ENCODE measurements around the gene ITGA3.

The ITGA3 gene

DNA sequence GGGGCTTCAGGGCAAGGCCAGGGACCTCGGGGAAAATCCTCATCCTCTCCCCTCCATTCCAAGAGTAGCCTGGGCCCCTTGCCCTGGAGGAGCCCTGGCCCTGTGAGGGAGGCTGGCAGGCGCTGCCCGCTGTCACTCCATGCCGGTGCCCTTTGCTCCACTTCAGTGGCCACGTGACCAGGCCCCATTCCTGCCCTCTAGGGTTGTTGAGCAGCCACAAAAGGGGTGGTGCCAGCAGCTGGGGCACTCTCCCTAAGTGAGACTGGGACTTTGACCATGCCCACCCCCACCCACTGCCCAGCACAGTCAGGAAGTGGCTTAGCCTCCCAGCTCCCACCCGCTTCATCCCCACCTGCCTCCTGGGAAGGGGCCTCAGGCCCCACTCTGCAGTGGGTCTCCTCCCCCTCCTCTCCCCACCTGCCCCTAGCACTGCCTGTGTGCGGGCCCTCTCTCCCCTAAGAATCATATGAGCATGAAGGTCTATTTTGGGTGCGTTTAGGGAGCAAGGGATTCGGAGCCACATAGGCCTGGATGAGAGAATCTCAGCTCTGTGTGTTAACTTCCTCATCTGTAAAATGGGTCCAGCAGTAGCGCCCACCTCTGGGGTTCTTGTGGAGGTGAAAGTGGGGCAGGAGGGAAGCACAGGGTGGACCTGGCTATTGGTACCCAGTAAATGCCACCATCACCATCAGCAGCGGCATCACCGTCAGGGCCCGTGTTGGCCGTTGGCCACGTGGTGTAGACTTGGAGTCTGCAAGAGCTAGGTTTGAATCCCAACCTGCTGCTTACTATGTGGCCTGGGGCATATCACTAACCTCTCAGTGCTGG, 46.5 kb downstream of the ITGA3 start:
- peaks cover 21% of the 10 kb centered on the region for H3K79me1 ChIP-seq (replicated peaks; ENCODE audit: low read length, poor library complexity, severe bottlenecking)
- H4K8ac ChIP-seq (ENCODE audit: low read length), result no peak overlapping the region
- H4K91ac ChIP-seq (ENCODE audit: low read length), result no peak overlapping the region
- H3K4me3 ChIP-seq (ENCODE audit: insufficient read depth in 1 of 2, low read depth in 1 of 2, low read length in 2 of 2), result no peak overlapping the region
- peak overlapping the region in 1 of 2 experiments; percentile 45 for H2BK12ac ChIP-seq (ENCODE audit: low read length in 2 of 2)
- H3K27me3 ChIP-seq (ENCODE audit: control insufficient read depth in 1 of 2, insufficient read depth in 1 of 2, low read length in 2 of 2), result no peaks in the 10 kb centered on the region
- H3K4me2 ChIP-seq (ENCODE audit: low read length, poor library complexity, severe bottlenecking), result no peak overlapping the region
- H2AK5ac ChIP-seq (ENCODE audit: low read length, severe bottlenecking), result peak overlapping the region; percentile 14
- H3K14ac ChIP-seq (ENCODE audit: low read length in 2 of 2), result no peak overlapping the region
- peak overlapping the region; percentile 66 for H3K27ac ChIP-seq (ENCODE audit: low read length, poor library complexity, severe bottlenecking)
- peaks cover 37% of the 10 kb centered on the region for H3K4me1 ChIP-seq (ENCODE audit: control insufficient read depth, insufficient read depth, low read depth, low read length)
- no peak overlapping the region for H3K23ac ChIP-seq (ENCODE audit: low read length in 2 of 2)
- H3K9ac ChIP-seq (ENCODE audit: low read length), result peak overlapping the region; percentile 51
- H3K9me3 ChIP-seq (ENCODE audit: control insufficient read depth, low read length), result no peaks in the 10 kb centered on the region
- no peak overlapping the region for H2BK5ac ChIP-seq (ENCODE audit: low read depth, low read length, poor library complexity, severe bottlenecking)
- no peak overlapping the region for H2BK120ac ChIP-seq (ENCODE audit: low read depth, low read length)
- 85% methylated on average over 13 of the region's 15 CpGs for WGBS
- H3K36me3 ChIP-seq (ENCODE audit: control insufficient read depth in 1 of 2, insufficient read depth in 2 of 2, low read depth in 1 of 2, low read length in 2 of 2), result peaks cover 46 to 55% of the 10 kb centered on the region in 2 experiments
- H3K18ac ChIP-seq (ENCODE audit: low read depth in 1 of 2, low read length in 2 of 2), result no peak overlapping the region
- no peak overlapping the region for H2AFZ ChIP-seq (ENCODE audit: low read depth, low read length)
- H3K4ac ChIP-seq (ENCODE audit: low read depth in 1 of 2, low read length in 2 of 2), result no peak overlapping the region
- no peak for DNase-seq
- no peak overlapping the region for H2BK15ac ChIP-seq (ENCODE audit: low read depth, poor library complexity, severe bottlenecking)

DNA sequence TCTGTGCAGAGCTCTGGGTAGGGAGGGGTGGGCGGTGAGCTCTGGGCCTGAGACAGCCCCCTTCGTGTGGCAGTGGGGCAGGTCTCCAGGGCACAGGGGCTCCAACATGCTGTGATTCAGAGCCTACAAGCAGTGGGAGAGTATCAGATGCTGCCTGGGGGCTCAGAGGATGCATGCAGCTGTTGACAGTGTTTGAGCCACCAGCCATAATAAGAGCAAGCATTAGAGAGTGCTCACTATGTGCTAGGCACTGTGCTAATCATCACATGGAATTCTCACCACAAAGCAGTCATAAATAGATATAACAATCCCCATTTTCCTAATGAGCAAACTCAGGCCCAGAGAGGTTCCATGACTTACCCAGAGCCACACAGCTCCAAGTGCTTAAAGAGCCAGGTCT, 47.3 kb downstream of the ITGA3 start:
- H3K4me2 ChIP-seq (ENCODE audit: low read length, poor library complexity, severe bottlenecking), result no peak overlapping the region
- no peaks in the 10 kb centered on the region for H3K27me3 ChIP-seq (ENCODE audit: control insufficient read depth in 1 of 2, insufficient read depth in 1 of 2, low read length in 2 of 2)
- H3K4me3 ChIP-seq (ENCODE audit: insufficient read depth in 1 of 2, low read depth in 1 of 2, low read length in 2 of 2), result no peak overlapping the region
- DNase-seq, result no peak
- H3K9ac ChIP-seq (ENCODE audit: low read length), result no peak overlapping the region
- no peak overlapping the region for H2BK15ac ChIP-seq (ENCODE audit: low read depth, poor library complexity, severe bottlenecking)
- no peak overlapping the region for H2BK5ac ChIP-seq (ENCODE audit: low read depth, low read length, poor library complexity, severe bottlenecking)
- no peak overlapping the region for H3K4ac ChIP-seq (ENCODE audit: low read depth in 1 of 2, low read length in 2 of 2)
- H3K14ac ChIP-seq (ENCODE audit: low read length in 2 of 2), result no peak overlapping the region
- WGBS, result 81% methylated on average over 2 of the region's 2 CpGs
- no peak overlapping the region for H4K91ac ChIP-seq (ENCODE audit: low read length)
- peaks cover 23% of the 10 kb centered on the region for H3K79me1 ChIP-seq (replicated peaks; ENCODE audit: low read length, poor library complexity, severe bottlenecking)
- H2AFZ ChIP-seq (ENCODE audit: low read depth, low read length), result no peak overlapping the region
- H3K36me3 ChIP-seq (ENCODE audit: control insufficient read depth in 1 of 2, insufficient read depth in 2 of 2, low read depth in 1 of 2, low read length in 2 of 2), result peaks cover 44 to 56% of the 10 kb centered on the region in 2 experiments
- no peak overlapping the region for H2BK120ac ChIP-seq (ENCODE audit: low read depth, low read length)
- H4K8ac ChIP-seq (ENCODE audit: low read length), result no peak overlapping the region
- H3K18ac ChIP-seq (ENCODE audit: low read depth in 1 of 2, low read length in 2 of 2), result no peak overlapping the region
- no peak overlapping the region for H2AK5ac ChIP-seq (ENCODE audit: low read length, severe bottlenecking)
- no peak overlapping the region for H2BK12ac ChIP-seq (ENCODE audit: low read length in 2 of 2)
- no peak overlapping the region for H3K23ac ChIP-seq (ENCODE audit: low read length in 2 of 2)
- peaks cover 40% of the 10 kb centered on the region for H3K4me1 ChIP-seq (ENCODE audit: control insufficient read depth, insufficient read depth, low read depth, low read length)
- no peak overlapping the region for H3K27ac ChIP-seq (ENCODE audit: low read length, poor library complexity, severe bottlenecking)
- no peaks in the 10 kb centered on the region for H3K9me3 ChIP-seq (ENCODE audit: control insufficient read depth, low read length)

DNA sequence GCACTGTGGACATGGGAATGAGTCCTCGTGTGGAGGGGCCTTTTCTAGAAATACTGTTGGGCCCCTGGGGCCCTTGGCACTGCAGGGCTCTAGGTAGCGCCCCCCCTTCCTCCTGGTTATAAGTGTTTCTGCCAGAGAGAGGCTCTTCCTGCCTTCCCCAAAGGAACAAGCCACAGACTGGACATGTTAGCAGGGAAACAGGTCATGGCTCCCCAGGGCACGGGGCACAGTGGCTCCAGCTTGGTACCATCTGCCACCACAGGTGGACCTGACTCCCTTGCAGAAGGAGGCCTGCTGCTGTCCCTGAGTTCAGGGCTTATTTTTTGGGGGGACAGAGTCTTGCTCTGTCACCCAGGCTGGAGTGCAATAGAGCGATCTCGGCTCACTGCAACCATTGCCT, 48.0 kb downstream of the ITGA3 start:
- no peak overlapping the region for H2AFZ ChIP-seq (ENCODE audit: low read depth, low read length)
- H3K9me3 ChIP-seq (ENCODE audit: control insufficient read depth, low read length), result no peaks in the 10 kb centered on the region
- no peak overlapping the region for H3K18ac ChIP-seq (ENCODE audit: low read depth in 1 of 2, low read length in 2 of 2)
- H3K9ac ChIP-seq (ENCODE audit: low read length), result no peak overlapping the region
- H2BK12ac ChIP-seq (ENCODE audit: low read length in 2 of 2), result no peak overlapping the region
- peaks cover 44 to 58% of the 10 kb centered on the region in 2 experiments for H3K36me3 ChIP-seq (ENCODE audit: control insufficient read depth in 1 of 2, insufficient read depth in 2 of 2, low read depth in 1 of 2, low read length in 2 of 2)
- H3K4me2 ChIP-seq (ENCODE audit: low read length, poor library complexity, severe bottlenecking), result no peak overlapping the region
- no peak overlapping the region for H2AK5ac ChIP-seq (ENCODE audit: low read length, severe bottlenecking)
- H3K14ac ChIP-seq (ENCODE audit: low read length in 2 of 2), result no peak overlapping the region
- peaks cover 39% of the 10 kb centered on the region for H3K4me1 ChIP-seq (ENCODE audit: control insufficient read depth, insufficient read depth, low read depth, low read length)
- H3K27me3 ChIP-seq (ENCODE audit: control insufficient read depth in 1 of 2, insufficient read depth in 1 of 2, low read length in 2 of 2), result no peaks in the 10 kb centered on the region
- H2BK120ac ChIP-seq (ENCODE audit: low read depth, low read length), result no peak overlapping the region
- no peak overlapping the region for H3K4me3 ChIP-seq (ENCODE audit: insufficient read depth in 1 of 2, low read depth in 1 of 2, low read length in 2 of 2)
- WGBS, result 91% methylated on average over 5 of the region's 5 CpGs
- H2BK15ac ChIP-seq (ENCODE audit: low read depth, poor library complexity, severe bottlenecking), result no peak overlapping the region
- DNase-seq, result no peak
- no peak overlapping the region for H3K23ac ChIP-seq (ENCODE audit: low read length in 2 of 2)
- no peak overlapping the region for H2BK5ac ChIP-seq (ENCODE audit: low read depth, low read length, poor library complexity, severe bottlenecking)
- peaks cover 23% of the 10 kb centered on the region for H3K79me1 ChIP-seq (replicated peaks; ENCODE audit: low read length, poor library complexity, severe bottlenecking)
- H4K8ac ChIP-seq (ENCODE audit: low read length), result no peak overlapping the region
- no peak overlapping the region for H3K4ac ChIP-seq (ENCODE audit: low read depth in 1 of 2, low read length in 2 of 2)
- H4K91ac ChIP-seq (ENCODE audit: low read length), result no peak overlapping the region
- no peak overlapping the region for H3K27ac ChIP-seq (ENCODE audit: low read length, poor library complexity, severe bottlenecking)

DNA sequence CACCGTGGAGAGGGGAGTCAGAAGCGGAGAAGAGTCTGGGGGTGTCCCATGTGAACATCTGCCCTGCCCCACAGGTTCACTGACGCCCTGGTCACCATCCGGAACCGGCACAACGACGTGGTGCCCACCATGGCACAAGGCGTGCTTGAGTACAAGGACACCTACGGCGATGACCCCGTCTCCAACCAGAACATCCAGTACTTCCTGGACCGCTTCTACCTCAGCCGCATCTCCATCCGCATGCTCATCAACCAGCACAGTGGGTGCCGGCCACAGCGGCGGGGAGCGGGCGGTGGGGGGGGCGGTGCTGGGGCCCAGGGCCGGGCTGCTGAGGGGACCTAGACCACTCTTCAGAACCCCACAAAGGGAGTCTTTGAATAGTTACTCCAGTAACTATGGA, 49.9 kb downstream of the ITGA3 start:
- H3K79me1 ChIP-seq (replicated peaks; ENCODE audit: low read length, poor library complexity, severe bottlenecking), result peaks cover 23% of the 10 kb centered on the region

More for the DNA sequence above, 49.9 kb downstream of the ITGA3 start:
- Histone ChIP-seq H3K9ac (ENCODE audit: low read length) (no peak overlapping the region), H4K8ac (ENCODE audit: low read length) (no peak overlapping the region), H4K91ac (ENCODE audit: low read length) (no peak overlapping the region), H2BK120ac (ENCODE audit: low read depth, low read length) (no peak overlapping the region), H2BK15ac (ENCODE audit: low read depth, poor library complexity, severe bottlenecking) (no peak overlapping the region), H2AFZ (ENCODE audit: low read depth, low read length) (no peak overlapping the region), H3K9me3 (ENCODE audit: control insufficient read depth, low read length) (no peaks in the 10 kb centered on the region), H3K4me1 (ENCODE audit: control insufficient read depth, insufficient read depth, low read depth, low read length) (peaks cover 27% of the 10 kb centered on the region), H3K23ac (ENCODE audit: low read length in 2 of 2) (no peak overlapping the region), H3K18ac (ENCODE audit: low read depth in 1 of 2, low read length in 2 of 2) (no peak overlapping the region), H3K14ac (ENCODE audit: low read length in 2 of 2) (no peak overlapping the region), H3K4me3 (ENCODE audit: insufficient read depth in 1 of 2, low read depth in 1 of 2, low read length in 2 of 2) (no peak overlapping the region), H3K27ac (ENCODE audit: low read length, poor library complexity, severe bottlenecking) (no peak overlapping the region), H3K4ac (ENCODE audit: low read depth in 1 of 2, low read length in 2 of 2) (no peak overlapping the region), H3K36me3 (ENCODE audit: control insufficient read depth in 1 of 2, insufficient read depth in 2 of 2, low read depth in 1 of 2, low read length in 2 of 2) (peaks cover 49 to 71% of the 10 kb centered on the region in 2 experiments), H3K4me2 (ENCODE audit: low read length, poor library complexity, severe bottlenecking) (no peak overlapping the region), H3K27me3 (ENCODE audit: control insufficient read depth in 1 of 2, insufficient read depth in 1 of 2, low read length in 2 of 2) (no peaks in the 10 kb centered on the region), H2BK5ac (ENCODE audit: low read depth, low read length, poor library complexity, severe bottlenecking) (no peak overlapping the region), H2BK12ac (ENCODE audit: low read length in 2 of 2) (no peak overlapping the region), H2AK5ac (ENCODE audit: low read length, severe bottlenecking) (no peak overlapping the region)
- DNase-seq, result no peak
- 90% methylated on average over 17 of the region's 21 CpGs for WGBS

All from mesenchymal stem cell (in vitro differentiated cells and primary cell).